GM13976 (cell line): ENCODE results near the gene SYT9.

ENCODE experiments used
- DNase-seq: peaks from one replicate; pipeline ENCODE4 v3.0.0; 2012; ENCODE audit warnings: low spot score
- in situ Hi-C: fragments of 300-500 bp; cut with MboI; formaldehyde crosslinking; loops from one replicate; pipeline ENCODE4 v1.12.0; 2022; ENCODE audit warnings: low sequenced_read_pairs, mixed read lengths, inconsistent platforms; ENCODE audit not compliant: unreplicated experiment
- TF ChIP-seq, protein P1 (sequence below): IDR thresholded peaks from 2 replicates; pipeline ENCODE4 v1.5.1; 2012; ENCODE audit warnings: borderline replicate concordance, mild to moderate bottlenecking; ENCODE audit not compliant: insufficient read depth; ENCODE audit errors: extremely low read depth, missing control alignments, control extremely low read depth

The SYT9 gene

DNA sequence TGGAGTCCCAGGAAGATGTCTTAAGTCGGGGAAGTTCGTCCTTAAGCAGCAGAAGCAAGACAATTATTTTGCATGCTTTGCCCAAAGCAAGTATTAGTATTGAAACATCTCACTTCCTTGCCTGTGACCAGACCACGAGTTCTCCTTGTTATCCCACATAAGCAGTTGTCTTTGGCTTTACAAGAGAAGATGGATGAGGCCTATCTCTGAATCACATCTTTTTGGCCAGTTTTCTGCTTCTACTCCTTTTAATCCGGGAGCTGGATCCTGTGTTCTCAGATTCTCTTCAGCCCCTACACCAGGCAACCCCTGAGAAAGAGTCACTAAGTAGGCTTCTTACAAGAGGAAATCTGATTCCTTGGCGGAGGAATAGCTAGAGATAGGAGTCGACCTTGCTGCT lies 2.1 kb downstream of the SYT9 start:
- TF ChIP-seq, protein P1, sequence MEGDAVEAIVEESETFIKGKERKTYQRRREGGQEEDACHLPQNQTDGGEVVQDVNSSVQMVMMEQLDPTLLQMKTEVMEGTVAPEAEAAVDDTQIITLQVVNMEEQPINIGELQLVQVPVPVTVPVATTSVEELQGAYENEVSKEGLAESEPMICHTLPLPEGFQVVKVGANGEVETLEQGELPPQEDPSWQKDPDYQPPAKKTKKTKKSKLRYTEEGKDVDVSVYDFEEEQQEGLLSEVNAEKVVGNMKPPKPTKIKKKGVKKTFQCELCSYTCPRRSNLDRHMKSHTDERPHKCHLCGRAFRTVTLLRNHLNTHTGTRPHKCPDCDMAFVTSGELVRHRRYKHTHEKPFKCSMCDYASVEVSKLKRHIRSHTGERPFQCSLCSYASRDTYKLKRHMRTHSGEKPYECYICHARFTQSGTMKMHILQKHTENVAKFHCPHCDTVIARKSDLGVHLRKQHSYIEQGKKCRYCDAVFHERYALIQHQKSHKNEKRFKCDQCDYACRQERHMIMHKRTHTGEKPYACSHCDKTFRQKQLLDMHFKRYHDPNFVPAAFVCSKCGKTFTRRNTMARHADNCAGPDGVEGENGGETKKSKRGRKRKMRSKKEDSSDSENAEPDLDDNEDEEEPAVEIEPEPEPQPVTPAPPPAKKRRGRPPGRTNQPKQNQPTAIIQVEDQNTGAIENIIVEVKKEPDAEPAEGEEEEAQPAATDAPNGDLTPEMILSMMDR, result no peak
- no peak for DNase-seq
- in situ Hi-C loops, result no loop called here

GRCh38 chr11:7254731-7255291 lies 3.1 kb downstream of the SYT9 start:
- TF ChIP-seq, protein P1, result no peak
- in situ Hi-C loops, result no loop called here
- DNase-seq, result no peak

GRCh38 chr11:7256943-7257342 lies 5.2 kb downstream of the SYT9 start:
- TF ChIP-seq, protein P1, result no peak
- in situ Hi-C loops, result no loop called here
- DNase-seq, result no peak

- no peak for DNase-seq
- in situ Hi-C loops, result no loop called here
- TF ChIP-seq, protein P1, result no peak
Measured at GRCh38 chr11:7257724-7258123, 6.0 kb downstream of the SYT9 start.

GRCh38 chr11:7261578-7261977 lies 9.9 kb downstream of the SYT9 start:
- TF ChIP-seq, protein P1, result no peak
- DNase-seq, result no peak
- in situ Hi-C loops, result no loop called here

DNA sequence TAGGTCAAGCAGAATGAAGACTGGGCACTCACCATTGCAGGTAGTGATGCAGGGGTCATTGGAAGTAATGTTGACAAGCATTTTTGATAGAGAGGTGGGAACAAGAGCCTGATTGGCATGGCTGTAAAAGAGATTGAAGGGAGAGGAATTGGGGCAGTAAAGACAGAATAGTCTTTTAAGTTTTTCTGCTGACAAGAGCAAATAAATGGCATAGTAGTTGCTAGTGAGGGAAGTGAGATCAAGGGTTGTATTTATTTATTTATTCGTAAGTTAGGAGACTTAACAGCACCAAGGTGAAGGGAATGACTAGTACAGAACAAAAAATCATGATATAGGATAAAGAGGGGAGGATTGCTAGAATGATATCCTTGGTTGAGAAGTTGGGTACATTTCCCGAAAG lies 11.0 kb downstream of the SYT9 start:
- TF ChIP-seq, protein P1, result no peak
- DNase-seq, result no peak
- in situ Hi-C loops, result no loop called here
